Calu3 (cell line): ENCODE data around the gene HIRIP3. TPM values are rescaled to one million over a fixed set of nuclear protein-coding genes. Genes with fewer than 3 reads are reported as not detected.
A peak's percentile ranks its signal among the peaks of the same experiment; 100 is the strongest.

Source experiments
- BruUV-seq: library from RNA; stranded (reverse); fragments of 400-500 nt; replicated peaks from 2 replicates; lab custom pipeline; 2021; lab: Mats Ljungman, UMichigan
- CTCF ChIA-PET: fragments of 300-600 bp; sonication (Branson Sonifier 250); formaldehyde crosslinking; loops from one replicate; lab custom pipeline; 2022; ENCODE audit warnings: antibody characterized with exemption; lab: Charles Lee
- DNase-seq: peaks from one replicate; pipeline ENCODE4 v3.0.0; 2022
- H3K27ac Mint-ChIP-seq: one replicate; pipeline ENCODE4 v1.8.0; 2022; ENCODE audit warnings: mixed read lengths; ENCODE audit not compliant: unreplicated experiment
- H3K27me3 Mint-ChIP-seq: one replicate; pipeline ENCODE4 v1.8.0; 2022; ENCODE audit warnings: mixed read lengths; ENCODE audit not compliant: unreplicated experiment
- H3K36me3 Mint-ChIP-seq: one replicate; pipeline ENCODE4 v1.8.0; 2022; ENCODE audit warnings: mild to moderate bottlenecking, moderate library complexity, mixed read lengths; ENCODE audit not compliant: insufficient read depth, unreplicated experiment
- H3K4me1 Mint-ChIP-seq: one replicate; pipeline ENCODE4 v1.8.0; 2022; ENCODE audit warnings: mild to moderate bottlenecking, low read depth, mixed read lengths; ENCODE audit not compliant: unreplicated experiment
- H3K4me3 Mint-ChIP-seq: one replicate; pipeline ENCODE4 v1.8.0; 2022; ENCODE audit warnings: mild to moderate bottlenecking, low read depth, moderate library complexity, mixed read lengths; ENCODE audit not compliant: unreplicated experiment
- H3K9me3 Mint-ChIP-seq: one replicate; pipeline ENCODE4 v1.8.0; 2022; ENCODE audit warnings: low read depth, mixed read lengths; ENCODE audit not compliant: unreplicated experiment
- CTCF ChIP-seq: fragments of 200-600 bp; IDR thresholded peaks from one replicate; pipeline ENCODE4 v1.8.0; 2022; ENCODE audit warnings: antibody characterized with exemption; ENCODE audit not compliant: unreplicated experiment
- intact Hi-C: fragments of 100-400 bp; cut with micrococcal nuclease; formaldehyde crosslinking; loops from one replicate; pipeline ENCODE4 v1.10.0; 2022; ENCODE audit not compliant: unreplicated experiment
- total RNA-seq: library from RNA; stranded (reverse); gene quantifications from 2 replicates; pipeline ENCODE4 v1.2.3, GENCODE V29; 2022

HIRIP3 gene
- total RNA-seq, 1 experiment from 2014 or later: 28.5 TPM

GRCh38 chr16:30030011-30030685, 34.7 kb upstream of the HIRIP3 start:
- no peak overlapping the region for H3K27ac Mint-ChIP-seq
- BruUV-seq: no TSS peak
- no peak for TF ChIP-seq CTCF
- intact Hi-C loops: no loop called here
- H3K9me3 Mint-ChIP-seq: no peaks in the 10 kb centered on the region
- H3K4me3 Mint-ChIP-seq: peak overlapping the region; percentile 46
- H3K4me1 Mint-ChIP-seq: peaks cover 9% of the 10 kb centered on the region
- peaks cover 89% of the 10 kb centered on the region for H3K27me3 Mint-ChIP-seq
- DNase-seq: no peak
- peaks cover 6% of the 10 kb centered on the region for H3K36me3 Mint-ChIP-seq
- CTCF ChIA-PET: no interaction called here

GRCh38 chr16:30028438-30029076, 33.1 kb upstream of the HIRIP3 start:
- H3K27me3 Mint-ChIP-seq: peaks cover 92% of the 10 kb centered on the region
- H3K27ac Mint-ChIP-seq: no peak overlapping the region
- peaks cover 9% of the 10 kb centered on the region for H3K4me1 Mint-ChIP-seq
- intact Hi-C loops: no loop called here
- TF ChIP-seq CTCF: no peak
- no peak overlapping the region for H3K4me3 Mint-ChIP-seq
- CTCF ChIA-PET: no interaction called here
- H3K36me3 Mint-ChIP-seq: peaks cover 6% of the 10 kb centered on the region
- BruUV-seq: no TSS peak
- H3K9me3 Mint-ChIP-seq: no peaks in the 10 kb centered on the region
- DNase-seq: peak; percentile 51

- no peak for DNase-seq
- no peak for TF ChIP-seq CTCF
- Mint-ChIP-seq H3K9me3 (no peaks in the 10 kb centered on the region), H3K36me3 (peaks cover 6% of the 10 kb centered on the region), H3K27ac (no peak overlapping the region), H3K4me3 (no peak overlapping the region), H3K4me1 (peaks cover 9% of the 10 kb centered on the region), H3K27me3 (peaks cover 94% of the 10 kb centered on the region)
- no TSS peak for BruUV-seq
- intact Hi-C loops: no loop called here
- CTCF ChIA-PET: no interaction called here
Measured at GRCh38 chr16:30027588-30028437, 32.4 kb upstream of the HIRIP3 start.

GRCh38 chr16:30026449-30026848, 31.0 kb upstream of the HIRIP3 start:
- intact Hi-C loops: no loop called here
- no peak for DNase-seq

More at GRCh38 chr16:30026449-30026848, 31.0 kb upstream of the HIRIP3 start:
- no TSS peak for BruUV-seq
- H3K36me3 Mint-ChIP-seq: peaks cover 9% of the 10 kb centered on the region
- H3K27me3 Mint-ChIP-seq: peaks cover 81% of the 10 kb centered on the region
- H3K4me1 Mint-ChIP-seq: peaks cover 11% of the 10 kb centered on the region
- no peak for TF ChIP-seq CTCF
- CTCF ChIA-PET: interaction anchor here (0.9 kb wide), 1 partner anchor 53 kb away, joined by 3 read pairs; the partner anchor contains the start of gene TAOK2
- no peaks in the 10 kb centered on the region for H3K9me3 Mint-ChIP-seq
- H3K27ac Mint-ChIP-seq: no peak overlapping the region
- H3K4me3 Mint-ChIP-seq: no peak overlapping the region
